HG03558 (cell line): ENCODE data around the gene CRISP3.

Source experiments
- ATAC-seq: cut with Tn5 transposase; IDR thresholded peaks from one replicate; pipeline ENCODE4 v1.9.1; 2021; ENCODE audit warnings: moderate number of reproducible peaks; ENCODE audit not compliant: unreplicated experiment; ENCODE audit errors: extremely low read depth

The CRISP3 gene

GRCh38 chr6:49693512-49693911 is 50.7 kb downstream of the CRISP3 start:
- no peak for ATAC-seq

DNA sequence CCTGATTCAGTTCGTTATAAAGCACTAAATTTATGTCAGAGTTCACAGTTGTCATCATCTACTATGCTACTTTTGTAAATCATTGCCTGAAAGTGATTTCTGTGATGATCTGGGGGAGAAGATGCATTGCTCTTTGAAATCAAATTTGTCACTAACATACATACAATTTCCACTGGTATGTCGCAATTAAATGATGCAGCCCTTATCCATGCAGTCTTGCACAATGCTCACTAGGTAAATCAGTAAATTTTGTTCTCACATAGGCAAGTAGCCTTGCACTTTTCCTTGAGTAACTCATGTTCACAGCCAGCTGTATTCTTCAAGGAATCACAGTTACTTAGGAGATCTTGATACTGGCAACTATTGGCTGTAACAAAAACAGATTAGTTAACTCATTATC is 51.7 kb downstream of the CRISP3 start:
- no peak for ATAC-seq
